ENCODE data around the gene C4orf50.

The C4orf50 gene

DNA sequence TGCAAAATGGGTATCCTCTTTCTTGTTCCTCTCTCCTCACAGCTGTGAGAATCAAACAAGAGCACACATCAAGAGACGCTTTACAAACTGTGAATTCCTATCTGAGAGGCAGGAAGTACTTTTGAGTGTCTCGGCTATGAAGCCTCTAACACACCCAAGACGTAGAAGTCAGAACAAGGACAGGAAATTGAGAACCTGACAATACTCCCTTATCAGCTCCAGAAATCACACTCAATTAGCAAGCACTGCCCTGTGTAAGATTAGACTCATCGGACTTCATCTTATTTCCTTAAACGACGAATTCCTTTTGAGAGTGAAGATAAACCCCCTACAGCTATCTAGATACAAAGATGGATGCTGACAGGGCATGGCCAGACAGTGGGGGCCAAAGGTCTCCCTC, 74.7 kb downstream of the C4orf50 start:
- no peak for DNase-seq (ENCODE audit: low spot score)

DNA sequence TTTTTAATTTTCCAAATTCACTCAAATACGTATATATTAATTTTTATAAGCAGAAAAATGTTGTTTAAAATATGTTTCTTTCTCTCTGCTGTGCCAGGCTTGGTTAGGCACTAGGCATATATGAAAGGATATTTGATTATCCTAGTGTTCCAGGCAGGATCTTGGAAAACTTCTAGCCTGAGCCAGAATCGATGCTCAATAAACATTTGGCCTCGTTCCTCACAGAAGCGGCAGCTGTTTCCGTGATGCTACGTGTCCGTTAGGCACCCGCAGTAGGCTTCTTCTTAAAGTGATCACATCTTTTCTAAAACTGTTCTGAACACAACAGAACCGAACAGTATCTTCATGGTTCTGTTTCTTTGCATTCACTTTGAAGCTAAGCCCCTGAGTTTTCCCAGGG, 75.3 kb downstream of the C4orf50 start:
- no peak for DNase-seq (ENCODE audit: low spot score)

DNA sequence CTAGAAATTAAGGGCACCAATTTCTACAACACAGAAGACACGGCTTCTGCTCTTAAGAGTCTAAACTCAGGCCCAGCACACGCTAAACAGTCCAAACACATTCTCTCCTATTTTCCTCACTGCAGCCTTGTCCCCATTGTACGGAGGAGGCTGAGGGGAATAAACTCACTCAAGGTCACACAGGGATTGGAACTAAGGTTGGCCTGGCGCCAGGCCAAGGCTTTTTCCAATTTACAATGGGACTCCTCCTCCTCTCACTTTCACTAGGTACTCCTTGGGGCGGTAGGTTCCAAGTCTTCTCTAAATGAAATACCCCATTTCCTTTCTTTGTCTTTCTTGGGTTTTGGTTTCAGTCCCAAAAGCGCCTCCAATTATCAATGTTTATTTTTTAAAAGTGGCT, 76.6 kb downstream of the C4orf50 start:
- no peak for DNase-seq (ENCODE audit: low spot score)

GRCh38 chr4:5940470-5941203, 77.6 kb downstream of the C4orf50 start:
- no peak for DNase-seq (ENCODE audit: low spot score)

- DNase-seq (ENCODE audit: low spot score): no peak
These were observed 84.0 kb downstream of the C4orf50 start for GRCh38 chr4:5933996-5934831.

DNA sequence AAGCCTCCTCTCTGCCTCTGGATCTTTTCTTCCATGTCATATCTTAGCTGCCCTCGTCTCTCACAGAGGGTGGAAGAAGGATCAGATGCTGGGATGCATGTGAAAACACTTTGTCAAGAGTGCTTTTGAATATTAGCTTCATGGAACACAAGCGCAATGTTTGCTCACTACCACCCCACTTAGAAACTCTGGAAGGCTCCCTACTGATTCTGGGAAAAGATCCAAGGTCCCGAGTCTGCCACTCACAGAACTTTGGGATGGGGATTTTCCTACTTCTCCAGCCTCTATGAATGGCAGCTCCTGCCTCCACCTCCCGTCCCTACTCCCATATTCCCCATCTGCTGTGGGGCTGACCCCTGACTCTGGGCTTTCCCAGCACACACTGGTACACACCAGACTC, 85.1 kb downstream of the C4orf50 start:
- DNase-seq (ENCODE audit: low spot score): peak; percentile 4

GRCh38 chr4:5932035-5932568, 86.1 kb downstream of the C4orf50 start:
- no peak for DNase-seq (ENCODE audit: low spot score)

- no peak for DNase-seq (ENCODE audit: low spot score)
These were observed 86.7 kb downstream of the C4orf50 start for GRCh38 chr4:5931526-5931925.

DNA sequence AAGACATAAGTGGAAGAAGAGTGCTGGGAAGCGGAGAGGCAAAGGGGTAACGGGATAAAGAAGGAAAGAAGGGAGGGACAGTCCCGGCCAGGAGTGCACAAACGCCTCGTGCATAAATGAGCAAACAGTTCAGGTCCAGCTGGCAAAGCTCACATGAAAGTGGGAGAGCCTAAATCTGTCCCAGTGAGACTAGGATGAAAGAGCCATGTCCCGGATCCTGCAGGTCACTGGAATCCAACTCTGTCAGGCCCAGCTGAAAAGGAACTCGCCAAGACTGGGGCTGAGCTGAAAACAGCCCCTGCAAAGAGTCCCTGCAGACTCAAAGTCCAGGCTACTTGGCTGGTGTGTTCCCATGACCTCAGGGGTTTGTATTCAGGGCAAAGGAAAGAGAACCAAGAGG, 87.4 kb downstream of the C4orf50 start:
- no peak for DNase-seq (ENCODE audit: low spot score)

GRCh38 chr4:5930456-5930855, 87.8 kb downstream of the C4orf50 start:
- DNase-seq (ENCODE audit: low spot score): no peak

DNA sequence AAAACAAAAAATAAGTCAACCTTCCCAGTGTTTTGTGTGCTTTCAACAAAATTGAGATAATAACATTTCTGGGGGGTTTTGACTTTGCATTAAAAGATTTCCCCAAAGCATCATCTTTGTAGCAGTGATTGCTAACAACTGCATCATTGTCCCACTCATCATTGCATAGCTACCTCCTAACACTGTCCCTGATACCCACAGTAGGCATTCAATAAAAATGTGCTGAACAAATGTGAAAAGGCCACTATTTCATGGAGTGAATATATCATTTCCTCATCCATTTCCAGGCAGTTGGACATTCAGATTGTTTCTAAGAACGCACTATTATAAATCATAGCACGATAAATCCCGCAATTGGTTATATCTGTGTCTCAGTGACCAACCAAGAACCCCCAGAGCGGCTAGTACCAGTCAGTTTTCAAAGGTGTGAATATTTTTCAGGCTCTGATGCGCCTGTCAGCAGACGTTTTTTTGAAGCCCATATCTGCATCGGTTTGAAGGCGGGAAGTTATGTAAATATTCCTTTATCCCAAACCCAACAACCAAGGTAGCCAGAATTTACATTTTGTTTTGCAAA, 89.3 kb downstream of the C4orf50 start:
- DNase-seq (ENCODE audit: low spot score): no peak

- no peak for DNase-seq (ENCODE audit: low spot score)
These were observed 90.0 kb downstream of the C4orf50 start for GRCh38 chr4:5928274-5928673.

DNA sequence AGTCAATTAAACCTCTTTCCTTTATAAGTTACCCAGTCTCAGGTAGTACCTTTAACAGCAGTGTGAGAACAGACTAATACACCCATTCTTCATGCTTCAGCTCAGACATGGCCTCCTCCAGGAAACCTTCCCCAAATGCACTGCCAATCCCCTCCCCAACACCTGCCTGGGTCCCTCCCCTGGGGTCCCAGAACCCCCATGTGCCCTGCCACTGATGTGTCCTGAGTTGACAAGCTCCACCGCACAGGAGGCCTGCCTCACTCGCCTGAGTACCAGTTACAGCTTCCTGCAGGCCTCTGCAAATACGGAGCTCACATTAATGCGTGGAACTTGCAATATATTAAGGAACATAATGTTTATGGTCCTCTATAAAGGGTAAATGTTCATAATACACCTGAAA, 90.5 kb downstream of the C4orf50 start:
- DNase-seq (ENCODE audit: low spot score): no peak

- DNase-seq (ENCODE audit: low spot score): no peak
These were observed 91.1 kb downstream of the C4orf50 start for GRCh38 chr4:5927116-5927515.

DNA sequence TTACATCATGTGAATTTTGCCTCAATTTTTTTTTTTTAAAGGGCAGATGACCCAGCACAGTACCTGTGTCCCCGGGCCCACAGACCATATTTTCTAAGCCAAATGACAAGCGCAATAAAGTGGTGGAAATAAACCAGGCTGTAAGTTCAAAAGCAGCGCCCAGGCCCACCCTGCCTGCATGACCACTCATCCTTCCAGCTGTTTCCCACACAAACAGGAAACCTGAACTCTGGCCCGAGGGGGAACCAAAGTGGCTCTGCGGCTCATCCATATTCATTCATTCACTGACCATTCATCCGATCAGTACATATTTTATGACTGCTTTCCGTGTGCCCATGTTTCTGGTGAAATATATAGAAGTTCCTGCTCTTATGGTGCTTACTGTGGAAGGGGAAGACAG, 91.6 kb downstream of the C4orf50 start:
- no peak for DNase-seq (ENCODE audit: low spot score)

DNA sequence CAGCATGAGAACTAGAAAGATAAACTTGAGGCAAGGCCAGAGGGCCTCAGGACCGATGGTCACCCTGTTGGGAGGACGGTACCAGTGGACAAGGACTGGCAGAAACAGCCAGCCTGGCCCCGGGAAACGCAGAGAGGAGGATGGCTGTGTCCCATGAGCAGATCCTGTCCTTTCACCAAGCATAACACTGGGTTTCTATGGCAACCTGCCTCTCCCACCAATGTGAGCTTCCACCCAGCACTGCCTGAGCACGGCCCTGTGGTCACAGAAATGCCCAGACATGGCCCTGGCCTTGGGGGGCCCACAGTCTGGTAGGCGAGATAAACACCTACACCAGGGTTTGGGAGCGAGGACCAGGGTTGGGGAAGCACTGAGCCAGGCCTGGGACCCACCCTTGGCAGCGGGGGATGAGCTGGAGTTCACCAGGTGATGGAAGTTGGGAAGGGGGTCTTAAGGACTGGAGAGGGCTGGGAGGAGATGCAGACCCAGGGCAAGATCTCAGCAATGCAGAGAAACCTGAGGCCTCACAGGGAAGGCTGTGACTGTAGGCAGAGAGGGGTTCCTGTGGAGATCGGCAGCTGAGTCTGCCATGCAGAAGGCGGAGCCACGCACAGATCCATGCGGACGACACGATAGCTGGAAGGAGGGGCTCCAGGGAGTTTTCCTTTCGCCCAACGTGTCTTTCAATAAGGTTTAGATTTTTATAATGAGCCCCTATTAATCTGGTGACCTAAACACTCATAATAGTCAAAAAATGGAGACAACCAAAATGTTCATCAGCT, 92.6 kb downstream of the C4orf50 start:
- no peak for DNase-seq (ENCODE audit: low spot score)

DNA sequence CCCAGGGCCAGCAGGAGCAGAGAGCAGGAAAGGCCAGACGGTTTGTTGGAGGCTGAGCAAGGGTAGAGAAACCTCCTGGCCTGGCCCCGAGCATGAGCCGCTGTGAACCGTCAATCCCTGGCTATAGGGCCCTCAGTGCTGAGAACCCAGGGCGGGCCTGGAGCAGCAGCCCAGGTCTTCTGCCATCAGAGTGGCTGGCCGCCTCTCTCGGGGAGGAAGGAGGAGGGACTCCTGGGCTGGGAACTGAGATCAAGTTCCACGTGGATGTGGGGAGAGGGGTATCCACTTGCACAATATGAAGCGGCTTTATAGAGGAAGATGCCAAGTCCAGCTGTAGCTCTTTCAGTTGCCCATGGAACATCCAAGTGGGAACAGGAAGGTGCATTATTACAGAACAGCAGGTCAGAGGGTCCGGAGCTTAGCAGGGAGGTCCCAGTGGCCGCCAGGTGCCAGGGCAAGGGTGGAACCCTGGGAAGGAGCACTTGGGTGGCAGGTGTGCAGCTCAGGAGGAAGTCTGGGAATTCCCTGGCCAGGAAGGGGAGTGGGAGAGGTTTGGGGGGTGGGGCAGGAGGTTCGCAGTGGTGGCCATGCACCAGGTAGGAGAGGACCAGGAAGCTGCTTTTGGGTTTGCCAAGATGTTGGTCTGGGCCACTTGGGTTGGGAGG, 93.6 kb downstream of the C4orf50 start:
- no peak for DNase-seq (ENCODE audit: low spot score)

DNA sequence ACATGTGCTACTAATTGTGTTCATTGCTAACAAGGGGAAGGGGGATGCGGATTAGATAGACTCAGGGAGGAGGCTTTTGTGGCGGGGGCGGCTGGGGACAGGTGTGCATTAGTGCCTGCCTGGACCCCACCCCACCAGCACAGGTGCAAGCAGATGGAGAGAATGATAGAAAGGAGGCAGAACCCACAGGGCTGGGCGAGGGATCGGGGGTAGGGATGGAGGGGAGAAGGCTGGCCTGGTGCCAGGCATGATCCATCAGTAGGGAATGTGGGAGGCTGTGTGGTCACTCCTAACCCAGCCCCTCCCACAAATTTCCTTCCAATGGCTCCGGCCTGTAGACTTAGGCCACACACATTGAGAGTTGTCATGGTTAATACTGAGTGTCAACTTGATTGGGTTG, 94.9 kb downstream of the C4orf50 start:
- DNase-seq (ENCODE audit: low spot score): no peak

GRCh38 chr4:5922556-5922955, 95.7 kb downstream of the C4orf50 start:
- DNase-seq (ENCODE audit: low spot score): no peak

DNA sequence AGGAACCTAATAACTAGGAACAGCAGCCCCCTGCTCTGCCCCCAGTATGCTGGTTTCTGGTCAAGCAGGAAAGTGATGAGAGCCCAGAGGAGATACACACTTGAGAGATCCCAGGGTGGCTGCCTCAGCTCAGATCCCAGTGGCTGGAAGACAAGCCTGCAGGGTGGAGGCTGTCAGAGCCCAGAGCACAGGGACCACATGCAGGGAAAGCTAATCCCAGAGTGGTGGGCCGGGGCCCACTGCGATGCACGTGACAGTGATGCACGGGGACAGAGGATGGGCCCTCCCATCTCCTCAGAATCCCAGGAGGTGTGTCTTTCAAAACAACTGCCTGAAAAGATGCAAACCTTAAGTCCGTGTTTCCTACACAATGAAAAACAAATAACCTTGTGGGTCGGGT, 96.2 kb downstream of the C4orf50 start:
- DNase-seq (ENCODE audit: low spot score): no peak
